Measurements from ENCODE around the gene LIPC.

The LIPC gene

GRCh38 chr15:58392611-58393161 is 39.1 kb upstream of the LIPC start:
- no peaks in the 10 kb centered on the region for H3K27me3 ChIP-seq (ENCODE audit: insufficient read depth, low read length)
- no peak overlapping the region for H2AFZ ChIP-seq (ENCODE audit: low read length, unreplicated experiment)
- H3K79me2 ChIP-seq (ENCODE audit: control insufficient read depth, insufficient read depth, low read length, unreplicated experiment) = no peaks in the 10 kb centered on the region
- no peak overlapping the region for H3K27ac ChIP-seq (ENCODE audit: low read depth, low read length)
- H3K4me1 ChIP-seq (ENCODE audit: control insufficient read depth, insufficient read depth, low read length, unreplicated experiment) = peaks cover 24% of the 10 kb centered on the region
- H3K36me3 ChIP-seq (ENCODE audit: insufficient read depth, low read length) = no peaks in the 10 kb centered on the region
- H3K4me3 ChIP-seq (ENCODE audit: low read depth, low read length) = no peak overlapping the region

DNA sequence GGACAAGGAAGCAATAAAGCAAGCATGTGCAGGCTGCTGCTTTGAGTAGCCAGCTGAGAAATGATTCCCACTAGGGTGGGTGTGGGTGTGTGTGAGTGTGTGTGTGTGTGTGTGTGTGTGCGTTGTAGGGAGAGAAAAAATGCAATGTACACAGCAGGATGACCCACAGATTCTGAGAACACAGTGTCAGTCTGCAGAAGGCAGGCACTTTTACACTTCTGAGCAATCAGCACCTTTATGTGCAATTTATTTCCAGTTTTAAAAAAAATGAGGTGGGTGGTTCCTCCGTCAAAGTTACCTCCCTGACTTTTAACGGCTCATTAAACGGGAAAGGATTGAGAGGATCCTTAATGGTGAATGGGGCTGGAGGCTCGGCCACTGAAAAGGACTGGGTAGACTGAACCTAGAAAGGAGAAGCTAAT is 38.5 kb upstream of the LIPC start:
- Histone ChIP-seq H3K4me3 (ENCODE audit: low read depth, low read length) (no peak overlapping the region), H3K4me1 (ENCODE audit: control insufficient read depth, insufficient read depth, low read length, unreplicated experiment) (peaks cover 23% of the 10 kb centered on the region), H2AFZ (ENCODE audit: low read length, unreplicated experiment) (no peak overlapping the region), H3K27ac (ENCODE audit: low read depth, low read length) (no peak overlapping the region), H3K36me3 (ENCODE audit: insufficient read depth, low read length) (no peaks in the 10 kb centered on the region), H3K79me2 (ENCODE audit: control insufficient read depth, insufficient read depth, low read length, unreplicated experiment) (no peaks in the 10 kb centered on the region), H3K27me3 (ENCODE audit: insufficient read depth, low read length) (no peaks in the 10 kb centered on the region)

DNA sequence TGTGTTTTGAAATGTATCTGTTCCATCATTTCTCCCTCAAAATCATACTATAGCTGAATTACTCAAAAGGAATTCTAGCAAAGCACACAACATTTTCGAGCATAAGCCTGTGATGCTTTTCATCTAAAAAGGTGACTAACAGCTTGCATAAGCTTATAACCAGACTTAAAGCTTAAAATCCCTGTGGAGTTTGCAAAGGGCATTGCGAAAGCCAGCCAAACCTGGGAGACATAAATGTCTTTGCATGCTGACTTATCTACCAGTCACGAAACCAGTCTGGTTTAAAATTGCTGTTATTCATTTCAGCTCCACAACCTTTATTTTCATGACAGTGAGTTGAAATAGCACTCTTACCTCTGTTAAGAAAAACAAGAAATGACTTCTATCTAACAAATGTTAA is 35.6 kb upstream of the LIPC start:
- no peaks in the 10 kb centered on the region for H3K36me3 ChIP-seq (ENCODE audit: insufficient read depth, low read length)
- no peaks in the 10 kb centered on the region for H3K79me2 ChIP-seq (ENCODE audit: control insufficient read depth, insufficient read depth, low read length, unreplicated experiment)
- peak overlapping the region; percentile 59 for H3K27ac ChIP-seq (ENCODE audit: low read depth, low read length)
- peaks cover 20% of the 10 kb centered on the region for H3K4me1 ChIP-seq (ENCODE audit: control insufficient read depth, insufficient read depth, low read length, unreplicated experiment)
- H2AFZ ChIP-seq (ENCODE audit: low read length, unreplicated experiment) = peak overlapping the region; percentile 73
- 0 out of 2 replicates have a peak overlapping the region, but pooled peaks have one; percentile 33 for H3K4me3 ChIP-seq (ENCODE audit: low read depth, low read length)
- no peaks in the 10 kb centered on the region for H3K27me3 ChIP-seq (ENCODE audit: insufficient read depth, low read length)

DNA sequence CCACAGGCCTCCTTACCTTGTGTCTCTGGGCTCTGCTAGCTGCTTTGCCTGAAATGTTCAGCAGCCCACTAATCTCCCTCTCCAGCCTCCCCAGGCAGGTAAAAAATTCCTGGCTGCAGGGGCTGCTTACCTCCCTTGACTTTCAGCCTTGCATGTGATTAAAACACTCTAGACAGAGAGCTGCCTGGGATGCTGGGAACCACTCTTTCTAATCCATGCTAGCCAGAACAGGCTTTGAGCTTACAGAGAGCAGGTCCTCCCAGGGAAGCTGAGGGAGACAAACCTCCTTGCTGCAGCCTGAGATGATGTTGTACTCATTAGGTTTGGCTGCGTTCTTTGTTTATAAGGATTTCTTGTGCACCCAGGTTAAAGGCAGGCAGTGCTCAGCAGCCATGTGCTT is 33.7 kb upstream of the LIPC start:
- H3K27ac ChIP-seq (ENCODE audit: low read depth, low read length) = no peak overlapping the region
- H2AFZ ChIP-seq (ENCODE audit: low read length, unreplicated experiment) = no peak overlapping the region
- no peak overlapping the region for H3K4me3 ChIP-seq (ENCODE audit: low read depth, low read length)
- H3K4me1 ChIP-seq (ENCODE audit: control insufficient read depth, insufficient read depth, low read length, unreplicated experiment) = peaks cover 20% of the 10 kb centered on the region
- no peaks in the 10 kb centered on the region for H3K36me3 ChIP-seq (ENCODE audit: insufficient read depth, low read length)
- no peaks in the 10 kb centered on the region for H3K27me3 ChIP-seq (ENCODE audit: insufficient read depth, low read length)
- no peaks in the 10 kb centered on the region for H3K79me2 ChIP-seq (ENCODE audit: control insufficient read depth, insufficient read depth, low read length, unreplicated experiment)

DNA sequence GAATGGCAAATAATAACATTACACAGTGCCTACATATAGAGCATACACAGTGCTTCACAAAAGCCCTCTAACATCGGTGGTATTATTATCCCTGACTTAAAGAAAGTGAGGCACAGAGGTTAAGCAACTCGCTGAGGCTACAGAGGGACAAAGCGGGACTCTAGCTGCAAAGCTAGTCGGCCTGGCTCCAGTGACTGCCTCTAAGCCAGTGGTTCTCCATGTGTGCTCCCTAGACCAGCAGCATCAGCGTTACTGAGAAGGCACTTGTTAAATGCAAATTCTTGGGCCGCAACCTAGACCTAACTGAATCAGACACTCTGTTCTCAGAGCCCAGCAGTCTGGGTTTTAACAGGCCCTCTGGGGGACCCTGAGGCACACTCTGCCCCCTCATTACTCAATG is 33.1 kb upstream of the LIPC start:
- H2AFZ ChIP-seq (ENCODE audit: low read length, unreplicated experiment) = no peak overlapping the region

DNA sequence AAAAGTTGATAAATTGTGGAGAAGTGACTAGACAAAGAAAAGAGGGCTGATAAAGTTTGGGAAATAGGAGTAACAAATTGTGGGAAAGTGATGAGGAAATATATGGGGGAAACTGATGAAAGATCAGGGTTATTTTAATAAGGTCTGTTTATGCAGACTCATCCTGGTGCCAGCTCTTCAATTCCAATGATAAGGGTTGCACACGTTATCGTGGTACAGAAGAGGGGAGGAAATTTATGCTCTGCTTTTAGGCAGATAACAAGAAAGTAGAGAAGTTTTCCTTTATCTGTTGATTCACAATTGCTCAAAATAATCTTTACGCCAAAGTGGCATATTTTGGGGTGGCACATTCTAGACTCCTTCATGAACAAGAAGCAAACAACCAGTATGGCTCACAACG is 32.1 kb upstream of the LIPC start:
- no peaks in the 10 kb centered on the region for H3K79me2 ChIP-seq (ENCODE audit: control insufficient read depth, insufficient read depth, low read length, unreplicated experiment)
- no peak overlapping the region for H3K4me3 ChIP-seq (ENCODE audit: low read depth, low read length)
- H3K4me1 ChIP-seq (ENCODE audit: control insufficient read depth, insufficient read depth, low read length, unreplicated experiment) = peaks cover 20% of the 10 kb centered on the region
- no peak overlapping the region for H2AFZ ChIP-seq (ENCODE audit: low read length, unreplicated experiment)
- H3K36me3 ChIP-seq (ENCODE audit: insufficient read depth, low read length) = no peaks in the 10 kb centered on the region
- no peak overlapping the region for H3K27ac ChIP-seq (ENCODE audit: low read depth, low read length)
- no peaks in the 10 kb centered on the region for H3K27me3 ChIP-seq (ENCODE audit: insufficient read depth, low read length)

More for the DNA sequence above, 33.1 kb upstream of the LIPC start:
- Histone ChIP-seq H3K4me1 (ENCODE audit: control insufficient read depth, insufficient read depth, low read length, unreplicated experiment) (peaks cover 20% of the 10 kb centered on the region), H3K27me3 (ENCODE audit: insufficient read depth, low read length) (no peaks in the 10 kb centered on the region), H3K36me3 (ENCODE audit: insufficient read depth, low read length) (no peaks in the 10 kb centered on the region), H3K27ac (ENCODE audit: low read depth, low read length) (no peak overlapping the region), H3K79me2 (ENCODE audit: control insufficient read depth, insufficient read depth, low read length, unreplicated experiment) (no peaks in the 10 kb centered on the region), H3K4me3 (ENCODE audit: low read depth, low read length) (no peak overlapping the region)

- Histone ChIP-seq H3K36me3 (ENCODE audit: insufficient read depth, low read length) (no peaks in the 10 kb centered on the region), H3K27me3 (ENCODE audit: insufficient read depth, low read length) (no peaks in the 10 kb centered on the region), H3K4me3 (ENCODE audit: low read depth, low read length) (no peak overlapping the region), H2AFZ (ENCODE audit: low read length, unreplicated experiment) (no peak overlapping the region), H3K4me1 (ENCODE audit: control insufficient read depth, insufficient read depth, low read length, unreplicated experiment) (peaks cover 8% of the 10 kb centered on the region), H3K27ac (ENCODE audit: low read depth, low read length) (no peak overlapping the region), H3K79me2 (ENCODE audit: control insufficient read depth, insufficient read depth, low read length, unreplicated experiment) (no peaks in the 10 kb centered on the region)
Observed at GRCh38 chr15:58401276-58401675, 30.5 kb upstream of the LIPC start.

- Histone ChIP-seq H2AFZ (ENCODE audit: low read length, unreplicated experiment) (no peak overlapping the region), H3K27me3 (ENCODE audit: insufficient read depth, low read length) (no peaks in the 10 kb centered on the region), H3K4me3 (ENCODE audit: low read depth, low read length) (no peak overlapping the region), H3K4me1 (ENCODE audit: control insufficient read depth, insufficient read depth, low read length, unreplicated experiment) (no peaks in the 10 kb centered on the region), H3K79me2 (ENCODE audit: control insufficient read depth, insufficient read depth, low read length, unreplicated experiment) (no peaks in the 10 kb centered on the region), H3K27ac (ENCODE audit: low read depth, low read length) (no peak overlapping the region), H3K36me3 (ENCODE audit: insufficient read depth, low read length) (no peaks in the 10 kb centered on the region)
Observed at GRCh38 chr15:58401991-58402649, 29.7 kb upstream of the LIPC start.

DNA sequence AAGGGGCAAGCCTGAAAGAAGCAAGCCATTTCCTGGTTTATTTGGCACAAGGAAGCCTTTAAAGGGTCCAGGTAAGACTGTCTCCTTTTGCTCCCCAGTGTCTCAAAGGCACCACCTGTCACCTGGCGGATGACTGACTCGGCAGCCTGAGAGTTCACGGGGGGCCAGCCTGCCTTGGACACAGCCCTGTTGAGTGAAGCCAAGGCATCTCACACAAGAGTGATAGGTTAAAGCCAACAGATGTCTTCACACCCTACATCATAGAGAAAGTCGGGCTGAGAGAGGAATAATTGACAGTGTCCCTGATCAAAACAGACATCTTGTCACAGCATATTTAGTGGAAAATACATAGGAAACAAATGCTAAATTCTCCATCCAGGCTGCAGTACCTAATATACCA is 28.2 kb upstream of the LIPC start:
- Histone ChIP-seq H3K27ac (ENCODE audit: low read depth, low read length) (no peak overlapping the region), H3K79me2 (ENCODE audit: control insufficient read depth, insufficient read depth, low read length, unreplicated experiment) (no peaks in the 10 kb centered on the region), H3K4me3 (ENCODE audit: low read depth, low read length) (no peak overlapping the region), H2AFZ (ENCODE audit: low read length, unreplicated experiment) (no peak overlapping the region), H3K4me1 (ENCODE audit: control insufficient read depth, insufficient read depth, low read length, unreplicated experiment) (no peaks in the 10 kb centered on the region), H3K36me3 (ENCODE audit: insufficient read depth, low read length) (no peaks in the 10 kb centered on the region), H3K27me3 (ENCODE audit: insufficient read depth, low read length) (no peaks in the 10 kb centered on the region)

- Histone ChIP-seq H2AFZ (ENCODE audit: low read length, unreplicated experiment) (no peak overlapping the region), H3K27ac (ENCODE audit: low read depth, low read length) (no peak overlapping the region), H3K27me3 (ENCODE audit: insufficient read depth, low read length) (no peaks in the 10 kb centered on the region), H3K4me1 (ENCODE audit: control insufficient read depth, insufficient read depth, low read length, unreplicated experiment) (no peaks in the 10 kb centered on the region), H3K4me3 (ENCODE audit: low read depth, low read length) (no peak overlapping the region), H3K79me2 (ENCODE audit: control insufficient read depth, insufficient read depth, low read length, unreplicated experiment) (no peaks in the 10 kb centered on the region), H3K36me3 (ENCODE audit: insufficient read depth, low read length) (no peaks in the 10 kb centered on the region)
Observed at GRCh38 chr15:58404020-58404419, 27.8 kb upstream of the LIPC start.

DNA sequence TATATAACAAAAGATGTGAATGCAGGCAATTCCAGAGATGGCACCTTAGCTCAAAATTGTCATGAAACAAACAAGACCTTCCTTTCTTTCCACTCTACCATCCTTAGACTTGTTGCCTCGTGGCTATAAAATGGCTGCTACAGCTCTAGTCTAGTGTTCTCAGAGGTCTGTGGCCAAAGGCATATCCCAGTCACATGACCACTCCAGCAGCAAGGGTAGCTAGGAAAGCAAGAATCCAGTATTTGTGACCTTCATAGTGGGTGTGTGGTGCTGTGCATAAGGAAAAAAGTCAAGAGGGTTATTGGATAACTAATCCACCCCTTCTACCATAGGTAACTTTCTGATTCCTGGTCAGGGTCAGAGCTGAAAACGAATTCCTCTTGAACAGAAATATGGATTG is 27.1 kb upstream of the LIPC start:
- Histone ChIP-seq H3K4me3 (ENCODE audit: low read depth, low read length) (no peak overlapping the region), H3K4me1 (ENCODE audit: control insufficient read depth, insufficient read depth, low read length, unreplicated experiment) (no peaks in the 10 kb centered on the region), H3K79me2 (ENCODE audit: control insufficient read depth, insufficient read depth, low read length, unreplicated experiment) (no peaks in the 10 kb centered on the region), H3K36me3 (ENCODE audit: insufficient read depth, low read length) (no peaks in the 10 kb centered on the region), H3K27ac (ENCODE audit: low read depth, low read length) (no peak overlapping the region), H3K27me3 (ENCODE audit: insufficient read depth, low read length) (no peaks in the 10 kb centered on the region), H2AFZ (ENCODE audit: low read length, unreplicated experiment) (no peak overlapping the region)

All from ACC112 (cell line).